Amygdala (tissue), 56 donors: ENCODE measurements around the gene ETV6.
"Not testable (repeated sequence)": the region's sequence is repeated elsewhere in the genome, so short reads cannot be mapped to it uniquely, and the experiment has no call there.

Experiments used
- DNase-seq, 56 donors: peaks; one replicate each; lab custom pipeline; 2025; lab: John Stamatoyannopoulos, UW

Gene ETV6

DNA sequence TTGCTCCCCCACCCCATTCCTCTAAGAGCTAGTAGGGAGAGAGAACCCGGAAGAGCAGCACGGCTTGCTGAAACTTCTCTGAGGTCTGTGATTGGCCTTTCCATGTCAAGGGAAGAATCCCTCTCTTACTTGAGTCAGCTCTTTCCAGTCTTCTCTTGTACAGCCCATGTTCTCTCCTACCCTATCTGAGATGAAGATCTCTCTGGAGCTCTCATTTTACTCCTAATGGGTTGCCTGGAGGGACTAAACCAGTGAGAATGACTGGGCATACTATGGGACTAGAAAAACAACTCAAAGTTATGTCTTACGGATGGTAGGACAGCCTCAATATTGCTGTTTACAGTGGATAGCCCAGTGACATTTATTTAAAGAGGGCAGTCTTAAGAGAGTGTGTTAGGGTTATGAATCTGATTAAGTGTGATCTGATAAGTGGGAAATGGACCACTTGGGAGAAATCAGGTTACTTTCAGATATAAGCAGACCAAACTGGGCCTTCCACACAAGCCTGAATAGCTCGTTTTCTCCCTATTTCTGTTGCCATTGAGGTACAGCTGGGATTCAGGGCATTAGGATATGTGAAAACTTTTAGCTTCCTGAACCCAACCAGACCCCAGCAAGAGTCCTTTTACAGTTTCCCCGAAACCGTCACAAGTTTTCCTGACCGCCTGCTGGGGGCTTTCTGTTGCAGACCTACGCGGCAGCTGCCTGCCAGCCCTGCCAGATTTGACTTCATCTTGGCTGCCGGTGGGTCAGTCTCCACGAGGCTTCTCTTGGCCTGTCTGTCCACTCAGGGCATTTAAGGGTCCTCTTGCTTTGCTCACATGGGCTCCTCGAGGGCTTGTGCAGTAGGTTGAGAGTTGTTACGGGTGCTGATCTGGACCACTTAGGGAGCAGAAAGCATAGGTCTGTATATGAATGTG lies 16.9 kb downstream of the ETV6 start:
- DNase-seq, result no peak

DNA sequence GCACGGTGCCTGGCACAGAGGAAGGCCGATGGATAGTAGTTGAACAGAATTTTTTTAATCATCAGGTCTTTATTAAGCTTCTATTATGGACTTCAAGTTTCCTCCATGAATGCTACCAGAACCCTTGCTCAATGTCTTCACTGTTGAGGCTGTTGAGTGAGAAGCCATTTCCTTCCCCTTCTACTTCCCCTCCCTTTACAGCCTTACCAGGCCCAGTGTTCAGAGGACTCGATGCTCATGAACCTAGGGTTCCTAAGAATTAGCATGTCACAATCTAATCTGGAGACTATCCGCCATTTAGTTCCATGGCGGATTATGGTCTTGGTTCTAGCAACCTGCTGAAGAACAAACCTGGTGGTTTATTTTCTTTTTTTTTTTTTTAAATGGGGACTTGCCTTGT lies 17.7 kb downstream of the ETV6 start:
- DNase-seq, result no peak

DNA sequence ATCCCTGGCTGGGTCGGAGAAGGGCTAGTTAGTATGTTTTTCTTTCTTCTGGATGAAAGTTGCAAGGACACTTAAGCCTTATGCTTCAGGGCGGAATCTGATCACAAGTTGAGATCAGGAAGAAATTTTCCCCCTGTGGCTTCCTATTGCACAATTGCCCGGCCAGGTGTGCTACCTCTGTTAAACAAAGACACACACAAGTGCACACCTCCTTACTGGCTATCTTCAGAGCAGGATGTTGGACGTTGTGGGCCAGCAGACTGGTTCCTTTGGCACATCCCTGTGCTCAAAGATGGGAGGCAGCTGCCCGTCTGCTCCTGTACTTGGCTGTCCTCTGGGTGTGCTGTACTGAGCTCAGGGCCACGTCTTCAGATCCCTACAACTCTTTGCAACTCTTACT lies 19.1 kb downstream of the ETV6 start:
- no peak for DNase-seq

DNA sequence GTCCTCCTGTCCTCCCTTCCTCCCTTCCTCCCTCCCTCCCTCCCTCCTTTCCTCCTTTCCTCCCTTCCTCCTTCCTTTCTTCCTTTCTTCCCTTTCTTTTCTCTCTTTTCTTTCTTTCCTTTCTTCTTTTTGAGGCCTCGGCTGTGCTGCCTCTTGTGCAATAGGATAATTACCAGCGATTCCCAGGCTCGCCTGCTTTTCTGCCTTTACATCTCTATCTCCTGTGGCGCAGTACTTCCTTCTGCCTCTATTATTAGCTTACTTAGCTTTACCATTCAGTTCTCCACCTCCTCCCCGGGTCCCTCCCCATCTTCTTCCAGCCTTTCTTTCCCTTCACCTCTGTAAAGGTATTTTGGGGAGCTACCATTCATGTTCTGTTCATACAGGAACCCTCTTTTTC lies 19.9 kb downstream of the ETV6 start:
- DNase-seq, result no peak

DNA sequence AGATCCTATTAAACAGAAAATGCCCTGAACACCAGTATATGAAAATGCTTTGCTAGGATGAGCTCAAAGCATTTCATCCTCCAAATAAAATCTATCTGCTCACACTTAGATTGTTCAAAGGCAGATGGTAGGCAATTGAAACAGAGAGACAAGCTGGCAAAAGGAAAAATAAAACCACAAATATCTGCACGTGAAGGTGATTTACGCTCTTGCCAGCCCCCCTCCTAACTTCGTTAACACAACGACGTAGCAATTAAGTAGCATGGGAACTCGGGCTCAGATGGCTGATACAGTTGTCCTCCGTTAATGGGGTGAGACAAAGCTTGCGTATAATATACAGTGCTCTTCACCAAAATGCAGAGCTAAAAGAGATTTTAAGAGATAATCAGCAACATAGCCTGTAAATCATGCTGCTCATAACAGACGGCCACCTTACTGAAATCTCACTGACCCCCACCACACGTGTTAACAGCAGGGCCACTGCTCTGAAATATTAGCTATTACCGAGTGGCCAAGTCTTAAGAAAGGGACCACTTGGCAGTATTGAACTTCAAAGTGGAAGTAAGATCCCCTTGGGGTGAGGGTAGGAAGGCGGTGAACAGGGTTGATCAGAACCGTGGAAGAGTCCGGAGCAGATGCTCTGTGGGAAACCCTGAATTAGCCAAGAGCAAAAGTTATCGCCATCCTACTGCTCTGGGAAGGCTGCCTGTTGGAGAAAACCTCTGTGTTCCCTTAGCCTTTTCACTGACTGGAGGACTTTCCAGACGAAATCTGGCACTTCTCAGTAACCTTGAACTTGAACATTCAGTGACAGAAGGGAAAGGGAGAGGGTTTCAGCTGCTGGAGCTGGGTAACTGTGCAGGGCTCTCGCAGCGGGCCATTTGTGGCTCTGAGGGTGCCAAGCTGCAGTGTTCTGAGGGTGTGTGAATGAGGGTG lies 23.1 kb downstream of the ETV6 start:
- no peak for DNase-seq

DNA sequence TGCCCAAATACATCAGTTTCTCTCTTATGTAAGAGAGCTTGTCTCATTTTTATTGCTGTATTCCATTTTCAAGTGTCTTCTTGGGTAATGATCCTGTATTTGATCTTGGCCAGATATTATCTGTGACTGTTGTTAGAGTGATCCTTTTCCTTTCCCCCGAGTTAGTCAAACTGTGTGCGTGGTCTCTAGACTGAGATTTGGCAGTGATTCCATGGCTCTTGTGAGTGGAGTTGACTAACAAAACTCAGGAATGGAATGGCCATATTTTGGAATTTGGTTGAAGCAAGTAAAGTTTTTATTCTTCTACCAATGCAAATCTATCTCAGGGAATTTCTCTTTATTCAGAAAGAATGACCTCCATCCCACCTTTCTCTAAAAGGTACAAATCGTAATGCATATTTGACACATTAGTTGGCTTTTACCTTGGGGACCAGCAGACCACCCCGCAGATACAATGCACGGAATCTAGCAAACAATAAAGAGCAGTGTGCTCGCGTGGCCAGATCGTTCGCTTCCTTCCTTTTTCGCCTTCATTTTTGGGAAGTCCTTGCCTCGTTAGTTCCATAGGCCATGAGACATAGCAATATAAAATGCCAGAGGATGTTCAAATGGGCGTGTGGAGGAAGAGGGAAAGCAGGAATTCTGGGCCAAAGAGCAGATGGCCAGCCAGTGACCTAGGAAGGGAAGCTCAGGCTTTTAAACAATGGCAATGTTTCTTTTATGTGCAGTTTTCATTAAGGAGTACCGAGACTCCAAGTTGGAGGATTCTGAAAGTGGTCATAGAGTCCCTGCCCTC lies 24.4 kb downstream of the ETV6 start:
- no peak for DNase-seq

DNA sequence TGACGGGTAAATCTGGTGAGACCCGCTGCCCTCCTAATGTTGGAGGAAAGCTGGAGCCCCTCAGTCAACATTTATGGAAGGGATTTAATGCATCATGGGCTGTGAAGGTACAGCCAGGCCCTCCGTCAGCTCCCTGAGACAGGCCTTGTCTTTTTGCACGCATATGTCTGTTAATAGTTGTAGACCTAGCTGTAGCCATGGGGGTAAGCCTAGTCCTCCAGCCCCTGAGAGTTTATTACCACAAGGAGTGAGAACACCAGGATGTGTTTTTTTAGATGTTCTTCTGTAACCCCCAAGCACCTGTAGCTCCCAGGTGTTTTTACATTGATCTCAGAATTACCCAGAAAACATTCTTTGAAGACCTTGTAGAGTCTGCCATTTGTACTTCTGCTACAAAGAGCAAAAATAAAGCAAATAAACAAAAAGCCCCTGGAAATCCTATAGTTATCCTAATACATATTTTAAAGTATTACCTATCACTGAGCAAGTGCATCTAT lies 25.5 kb downstream of the ETV6 start:
- DNase-seq, result no peak

DNA sequence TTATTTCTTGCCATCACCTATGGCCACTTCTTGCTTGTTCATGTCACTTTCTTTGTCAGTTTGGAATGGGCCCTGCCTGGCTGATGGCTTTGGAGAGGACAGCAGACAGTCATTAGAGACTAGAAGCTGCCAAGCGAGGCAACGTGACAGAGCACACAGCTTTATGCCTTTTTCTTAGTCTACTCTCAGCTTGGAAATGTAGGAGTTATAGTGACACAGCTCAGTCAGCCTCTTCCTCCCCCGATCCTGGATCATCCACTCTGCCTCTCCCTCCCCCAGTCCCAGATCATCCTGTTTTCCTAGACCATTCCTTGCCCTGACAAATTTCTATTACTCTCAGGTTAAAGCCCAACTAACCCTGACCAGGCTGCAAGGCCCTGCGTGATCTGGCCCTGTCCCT lies 26.6 kb downstream of the ETV6 start:
- DNase-seq, result no peak

DNA sequence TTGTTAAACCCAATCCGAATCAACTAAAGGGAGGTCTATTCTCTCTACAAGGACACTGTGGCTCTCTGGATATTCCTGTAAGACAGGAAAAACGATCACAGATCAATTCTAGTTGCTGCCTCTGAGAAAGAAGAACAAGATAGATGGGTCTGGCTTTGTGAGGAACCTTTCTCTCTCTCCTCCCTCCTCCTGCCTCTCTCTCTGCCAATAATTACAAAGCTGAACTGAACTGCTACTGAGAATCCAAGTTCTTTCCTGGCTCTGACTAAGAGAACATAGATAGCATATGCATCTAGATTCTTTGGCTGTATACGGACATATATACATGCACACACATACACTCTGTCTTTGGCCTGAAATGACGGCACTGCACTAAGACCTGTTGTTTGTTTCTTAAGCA lies 27.6 kb downstream of the ETV6 start:
- no peak for DNase-seq

DNA sequence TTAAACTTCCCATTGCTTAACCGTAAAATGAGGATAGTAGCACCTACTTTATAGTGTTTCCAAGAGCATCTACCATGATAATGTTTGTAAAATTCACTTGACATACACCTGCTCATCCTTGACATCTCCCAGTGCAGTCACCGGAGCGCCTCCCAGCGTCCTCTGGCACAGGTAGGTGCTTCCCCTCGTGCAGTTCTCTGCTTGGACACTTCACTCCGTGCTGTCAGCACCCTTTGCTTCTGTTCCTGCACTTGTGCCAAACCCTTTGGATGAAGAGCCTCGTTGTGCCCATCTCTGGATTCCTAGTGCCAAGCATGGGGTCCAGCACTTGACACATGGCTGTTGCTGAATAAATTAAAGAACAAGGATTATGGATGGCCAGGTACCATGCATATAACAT lies 28.3 kb downstream of the ETV6 start:
- no peak for DNase-seq

DNA sequence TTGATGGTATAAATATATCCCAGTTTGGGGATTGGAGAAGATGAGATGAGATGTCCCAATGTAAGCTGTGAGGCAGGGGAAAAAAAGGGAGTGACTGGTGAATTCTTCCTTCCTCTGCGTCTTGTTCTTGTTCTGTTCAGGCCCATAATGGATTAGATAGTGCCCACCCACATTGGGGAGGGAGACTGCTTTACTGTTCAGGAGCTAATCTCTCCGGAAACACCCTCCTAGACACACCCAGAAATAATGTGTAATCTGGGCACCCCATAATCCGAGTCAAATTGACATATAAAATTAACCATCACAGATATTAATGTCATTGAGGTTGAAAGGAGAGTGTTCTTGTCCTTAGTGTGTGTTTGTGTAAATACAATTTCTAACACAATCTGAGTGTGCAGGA lies 29.3 kb downstream of the ETV6 start:
- no peak for DNase-seq

DNA sequence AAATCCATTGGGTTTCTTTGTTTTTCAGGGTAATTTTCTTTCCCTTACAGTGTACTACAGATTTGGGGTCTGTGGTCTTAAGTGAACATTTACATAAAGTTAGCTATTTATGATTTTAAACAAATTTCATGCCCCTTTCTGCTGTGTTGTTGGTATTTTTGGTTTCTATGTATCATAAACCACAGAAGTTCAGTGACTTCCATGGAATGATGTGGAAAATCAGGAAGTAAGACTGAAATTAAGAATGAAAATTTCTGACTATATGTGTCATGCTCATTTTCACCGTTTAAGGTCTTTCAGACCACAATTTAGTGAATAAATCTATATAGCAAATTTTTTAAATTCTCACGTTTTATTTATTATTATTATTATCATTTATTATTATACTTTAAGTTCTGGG lies 31.7 kb downstream of the ETV6 start:
- DNase-seq, result no peak

DNA sequence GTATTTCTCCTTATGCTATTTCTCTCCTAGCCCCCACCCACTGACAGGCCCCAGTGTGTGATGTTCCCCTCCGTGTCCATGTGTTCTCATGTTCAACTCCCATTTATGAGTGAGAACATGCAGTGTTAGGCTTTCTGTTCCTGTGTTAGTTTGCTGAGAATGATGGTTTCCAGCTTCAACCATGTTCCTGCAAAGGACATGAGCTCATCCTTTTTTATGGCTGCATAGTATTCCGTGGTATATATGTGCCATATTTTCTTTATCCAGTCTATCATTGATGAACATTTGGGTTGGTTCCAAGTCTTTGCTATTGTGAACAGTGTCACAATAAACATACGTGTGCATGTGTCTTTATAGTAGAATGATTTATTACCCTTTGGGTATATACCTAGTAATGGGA lies 32.2 kb downstream of the ETV6 start:
- not testable (repeated sequence) for DNase-seq

DNA sequence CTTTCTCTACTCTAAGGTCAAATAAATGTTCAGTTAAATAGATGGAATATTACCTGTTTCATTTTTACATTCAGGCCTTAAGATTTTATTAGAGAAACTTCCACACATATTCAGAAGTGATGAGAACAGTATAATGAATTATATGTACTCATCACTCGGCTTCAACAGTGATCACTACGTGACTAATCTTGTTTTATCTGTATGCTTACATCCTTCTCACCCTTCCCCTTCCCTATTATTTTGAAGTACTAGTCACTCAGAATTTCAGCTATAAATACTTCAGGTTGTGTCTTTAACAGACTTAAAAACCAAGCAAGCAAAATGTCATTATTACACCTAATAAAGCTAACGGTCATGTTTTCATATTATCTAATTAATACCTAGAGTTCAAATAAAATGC lies 34.9 kb downstream of the ETV6 start:
- DNase-seq, result no peak

DNA sequence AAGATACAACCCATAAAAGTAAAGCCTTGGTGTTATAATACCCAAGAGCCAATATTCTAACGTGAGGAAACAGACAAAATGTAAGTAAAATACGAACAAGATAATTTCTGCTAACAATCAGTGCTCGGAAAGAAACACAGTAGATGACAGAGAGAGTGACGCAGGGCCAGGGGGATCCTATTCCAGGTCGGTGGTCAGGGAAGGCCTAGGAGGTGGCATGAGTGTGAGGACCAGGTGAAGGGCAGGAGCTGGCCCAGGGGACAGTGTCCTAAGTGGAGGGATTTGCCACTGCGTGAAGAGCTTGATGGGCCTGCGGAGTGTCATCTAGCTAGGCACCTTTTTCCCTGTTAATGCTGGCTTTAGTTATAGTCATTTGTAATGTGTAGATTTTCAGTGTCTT lies 35.3 kb downstream of the ETV6 start:
- DNase-seq, result no peak

DNA sequence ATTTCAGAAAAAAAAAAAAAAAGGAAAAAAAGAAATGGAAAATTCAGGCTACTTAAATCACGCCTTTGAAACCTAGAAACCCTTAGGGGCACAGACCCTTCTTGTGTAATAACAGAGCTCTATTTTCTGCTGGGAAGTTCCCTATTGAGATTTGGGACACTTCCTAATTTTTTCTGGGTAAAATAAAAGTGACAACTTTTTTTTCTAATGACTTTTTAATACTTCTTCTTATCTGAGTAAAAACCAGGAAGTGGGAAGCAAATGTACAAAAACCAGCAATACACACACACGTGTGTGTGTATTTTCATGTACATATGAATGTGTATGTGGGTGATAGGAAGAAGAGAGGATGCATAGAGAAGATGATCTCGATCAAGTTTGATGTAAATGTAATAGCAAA lies 35.8 kb downstream of the ETV6 start:
- DNase-seq, result no peak

DNA sequence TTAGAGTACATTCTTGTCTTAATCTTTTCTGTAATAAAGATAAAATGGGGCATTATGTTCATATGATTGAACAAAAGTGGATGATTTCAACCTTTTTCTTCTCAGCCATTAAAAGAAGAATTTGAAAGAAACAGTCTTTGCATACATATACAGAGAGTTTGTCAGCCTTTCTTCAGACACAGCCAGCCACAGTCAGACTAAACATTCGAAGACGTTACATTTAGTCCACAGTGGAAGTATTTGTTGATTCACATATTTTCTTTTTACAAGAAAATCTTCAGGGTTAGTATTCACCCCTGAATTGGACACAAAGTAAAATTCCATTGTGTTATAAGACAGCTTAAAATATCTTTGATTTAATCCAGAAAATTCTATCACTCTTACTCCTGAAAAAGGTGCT lies 36.2 kb downstream of the ETV6 start:
- DNase-seq, result no peak

DNA sequence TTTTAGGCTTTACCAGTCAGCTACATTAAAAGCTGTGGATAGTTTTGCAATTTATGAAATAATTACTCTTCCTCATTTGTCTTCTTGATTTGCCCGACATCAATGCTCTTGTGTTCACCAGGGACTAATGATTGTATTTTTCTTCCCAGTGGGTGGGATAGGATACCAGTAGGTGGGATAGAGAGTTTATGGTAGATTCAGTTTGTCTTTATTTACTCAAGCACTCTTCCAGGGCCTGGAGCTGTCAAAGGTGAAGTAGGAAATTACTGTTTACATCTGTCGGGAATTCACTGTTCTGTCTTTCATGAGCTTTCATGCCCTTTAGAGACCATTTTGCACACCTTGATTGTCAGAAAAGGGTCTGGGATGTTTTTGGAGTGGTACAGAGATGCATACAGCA lies 36.6 kb downstream of the ETV6 start:
- DNase-seq, result no peak

DNA sequence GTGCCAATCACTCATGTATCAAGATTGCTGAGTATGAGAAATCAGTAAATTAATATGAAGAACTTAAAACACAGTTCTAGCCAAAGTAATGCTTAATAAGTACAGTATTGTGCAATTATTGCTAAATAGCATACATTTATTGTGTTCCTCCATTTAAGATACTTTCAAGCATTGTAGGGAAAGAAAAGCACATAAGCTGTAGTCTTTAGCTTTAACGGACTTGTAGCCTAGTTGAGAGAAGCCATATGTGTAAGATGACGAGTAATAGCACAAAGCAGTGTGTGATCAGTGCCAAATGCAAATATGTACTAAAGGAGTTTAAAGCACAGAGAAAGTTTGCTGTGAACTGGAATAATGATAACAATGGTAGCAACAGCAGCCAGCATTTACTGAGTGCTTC lies 38.1 kb downstream of the ETV6 start:
- DNase-seq, result no peak

DNA sequence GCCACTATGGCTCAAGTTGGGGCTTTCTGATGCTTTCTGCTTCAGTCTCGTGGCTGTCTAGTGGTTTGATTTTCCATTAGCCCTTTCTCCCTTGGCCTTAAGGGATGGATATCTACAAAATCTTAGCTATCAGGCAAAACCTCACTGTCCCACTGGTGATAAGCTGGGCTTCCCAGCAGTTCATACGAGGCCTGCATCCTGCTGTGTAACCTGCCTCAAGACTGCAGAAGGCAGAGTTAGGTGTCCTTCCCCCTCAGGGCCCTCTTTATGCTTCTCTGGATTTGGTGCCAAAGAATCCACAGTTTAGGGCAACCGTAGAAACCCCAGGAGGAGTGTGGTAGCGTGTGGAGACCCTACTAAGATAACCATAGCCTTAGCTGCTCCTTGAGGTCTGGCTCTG lies 38.9 kb downstream of the ETV6 start:
- DNase-seq, result no peak

DNA sequence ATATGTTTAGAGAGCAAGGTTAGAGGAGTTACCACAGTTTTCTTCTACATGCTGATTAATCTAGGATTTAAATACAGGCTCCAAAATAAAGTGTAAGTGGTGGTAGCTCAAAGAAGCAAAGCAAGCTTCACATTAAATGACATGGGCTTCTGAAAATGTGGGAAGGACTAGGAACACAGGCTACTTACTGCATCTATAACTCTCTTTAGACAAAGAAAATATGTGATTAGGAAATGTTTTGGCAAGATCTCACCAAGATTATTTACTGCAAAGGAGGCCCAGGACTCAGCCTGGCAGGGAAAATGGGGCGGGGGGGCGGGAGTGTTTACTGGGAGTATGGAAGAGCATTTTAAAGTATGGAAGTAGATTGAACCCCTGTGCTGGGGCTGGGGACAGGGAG lies 39.4 kb downstream of the ETV6 start:
- no peak for DNase-seq
